A549 treated with CORT108297 at 1 μM for 4 hours (cell line): Measurements from ENCODE around the gene DUSP9. TPM values are rescaled to one million over a fixed set of nuclear protein-coding genes. Genes with fewer than 3 reads are reported as not detected.

Source experiments
- total RNA-seq: library from RNA; stranded (reverse); fragments of 200-300 nt; extraction: Qiagen RNA extraction; gene quantifications from 5 replicates; pipeline ENCODE4 v1.2.3, GENCODE V29; 2022

DUSP9 gene, protein sequence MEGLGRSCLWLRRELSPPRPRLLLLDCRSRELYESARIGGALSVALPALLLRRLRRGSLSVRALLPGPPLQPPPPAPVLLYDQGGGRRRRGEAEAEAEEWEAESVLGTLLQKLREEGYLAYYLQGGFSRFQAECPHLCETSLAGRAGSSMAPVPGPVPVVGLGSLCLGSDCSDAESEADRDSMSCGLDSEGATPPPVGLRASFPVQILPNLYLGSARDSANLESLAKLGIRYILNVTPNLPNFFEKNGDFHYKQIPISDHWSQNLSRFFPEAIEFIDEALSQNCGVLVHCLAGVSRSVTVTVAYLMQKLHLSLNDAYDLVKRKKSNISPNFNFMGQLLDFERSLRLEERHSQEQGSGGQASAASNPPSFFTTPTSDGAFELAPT
- 1.2 to 1.8 TPM (median 1.4 TPM) in 5 replicates for total RNA-seq

DNA sequence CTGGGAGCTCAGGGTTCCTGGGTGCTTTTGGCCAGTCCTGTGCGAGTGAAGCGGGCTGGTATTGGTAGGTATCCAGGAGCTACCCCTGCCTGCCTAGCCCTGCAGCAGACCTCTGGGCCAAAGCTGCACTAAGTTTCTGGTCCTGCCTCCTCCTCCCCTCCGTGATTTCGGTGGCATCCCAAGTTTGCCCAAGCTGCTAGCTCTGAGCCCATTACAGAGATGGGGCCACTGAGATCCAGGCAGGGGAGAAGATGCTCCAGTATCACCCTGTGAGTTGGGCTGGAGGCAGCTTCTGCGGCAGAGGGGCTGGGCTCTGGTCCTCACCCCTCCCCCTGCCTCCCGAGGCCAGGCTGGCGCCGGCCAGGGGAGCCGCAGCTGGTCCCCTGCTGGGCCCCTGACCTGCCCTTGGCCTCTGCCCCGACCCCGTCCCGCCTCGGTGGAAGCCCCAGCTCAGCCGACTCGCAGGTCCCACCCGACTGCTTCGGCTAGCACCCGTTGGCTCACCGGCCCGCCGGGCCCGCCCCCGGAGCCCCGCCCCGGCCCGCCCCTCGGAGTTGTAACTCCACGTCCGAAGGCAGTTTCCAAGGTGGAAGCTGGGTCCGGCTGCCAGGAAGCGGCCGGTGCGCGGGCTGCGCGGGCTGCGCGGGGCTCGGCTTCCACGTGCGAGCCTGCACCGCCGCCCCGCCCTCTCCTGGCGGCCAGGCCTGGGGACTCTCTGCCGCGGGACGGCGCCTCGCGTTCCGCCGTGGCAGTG, at the start of gene DUSP9:
DUSP9 (plus strand) TSS at position 584 of the 754 bp plus-strand sequence. CDS start 751 bp downstream, outside the sequence.

DNA sequence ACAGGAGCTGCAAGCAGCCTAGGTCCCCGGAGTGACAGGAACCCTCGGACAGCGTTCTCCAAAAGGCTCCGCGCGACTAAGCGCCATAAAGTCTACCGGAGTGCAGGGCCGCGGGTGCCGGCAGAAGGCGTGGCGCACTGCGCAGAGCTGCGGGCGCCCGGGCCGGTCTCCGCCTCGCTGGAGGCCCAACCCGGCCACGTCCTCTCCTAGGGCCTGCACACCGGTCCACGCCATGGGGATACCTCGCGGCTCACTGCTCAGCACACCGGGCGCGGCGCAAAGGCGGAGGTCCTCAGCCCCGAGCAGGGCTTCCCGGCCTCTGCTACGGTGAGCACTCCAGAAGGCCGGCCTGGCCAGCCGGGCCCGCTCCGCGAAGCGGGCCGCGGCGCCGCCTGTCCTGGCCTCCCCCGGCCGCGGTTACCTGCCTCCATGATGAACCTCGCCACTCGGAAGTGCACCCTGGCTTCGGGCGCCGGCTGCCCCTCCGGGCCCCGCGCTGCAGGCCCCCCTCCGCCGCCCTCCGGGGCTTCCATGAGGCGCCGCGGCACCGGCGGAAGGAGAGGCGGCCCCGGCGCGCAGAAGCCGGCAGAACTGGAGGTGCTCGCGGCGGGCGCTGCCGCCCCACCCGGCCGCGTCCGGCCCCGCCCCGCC, 48.3 kb upstream of the DUSP9 start, which contains the start of gene CCNQ:
CCNQ (minus strand) TSS at position 599 of the 651 bp plus-strand sequence; CDS start at position 533, 66 bp downstream.

DNA sequence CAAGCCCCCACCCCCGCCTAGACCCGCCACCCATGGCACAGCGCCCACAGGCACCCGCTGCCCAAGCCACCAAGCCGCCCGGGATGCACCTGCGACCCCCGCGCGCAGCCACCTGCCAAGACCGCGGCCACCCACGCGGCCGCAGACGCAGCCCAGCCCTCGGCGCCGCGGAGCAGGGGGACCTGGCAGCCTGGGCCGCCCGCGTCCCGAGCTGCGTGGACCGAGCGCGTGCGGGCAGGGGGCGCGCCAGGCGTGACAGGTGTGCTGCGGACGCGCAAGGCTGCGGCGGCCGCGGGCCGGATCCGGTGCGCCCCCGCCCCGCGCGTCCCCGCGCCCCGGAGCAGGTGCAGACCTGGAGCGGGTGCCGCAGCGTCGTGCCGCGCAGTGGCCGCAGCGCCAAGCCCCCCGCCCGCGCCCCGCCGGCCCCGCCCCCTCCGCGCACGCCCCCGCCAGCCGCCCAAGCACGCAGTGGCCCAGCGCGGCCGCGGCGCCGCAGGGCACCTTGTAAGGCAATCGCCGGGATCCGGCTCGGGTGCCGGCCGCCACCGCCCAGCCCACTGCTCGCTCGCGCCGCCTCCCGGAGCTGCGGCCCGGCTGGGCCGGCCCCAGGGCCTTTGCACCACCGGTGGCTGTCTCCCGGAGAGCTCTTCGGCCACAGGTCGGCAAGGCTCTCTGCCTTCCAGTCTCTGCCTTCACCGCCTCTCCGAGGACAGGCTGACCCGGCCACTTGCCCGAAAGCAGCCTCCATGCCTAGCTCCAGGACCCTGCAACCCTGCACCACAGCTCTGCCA, 26.6 kb downstream of the DUSP9 start, which contains the start of gene PNCK:
PNCK (minus strand) TSS at position 386 of the 791 bp plus-strand sequence. CDS start 737 bp downstream, outside the sequence.

DNA sequence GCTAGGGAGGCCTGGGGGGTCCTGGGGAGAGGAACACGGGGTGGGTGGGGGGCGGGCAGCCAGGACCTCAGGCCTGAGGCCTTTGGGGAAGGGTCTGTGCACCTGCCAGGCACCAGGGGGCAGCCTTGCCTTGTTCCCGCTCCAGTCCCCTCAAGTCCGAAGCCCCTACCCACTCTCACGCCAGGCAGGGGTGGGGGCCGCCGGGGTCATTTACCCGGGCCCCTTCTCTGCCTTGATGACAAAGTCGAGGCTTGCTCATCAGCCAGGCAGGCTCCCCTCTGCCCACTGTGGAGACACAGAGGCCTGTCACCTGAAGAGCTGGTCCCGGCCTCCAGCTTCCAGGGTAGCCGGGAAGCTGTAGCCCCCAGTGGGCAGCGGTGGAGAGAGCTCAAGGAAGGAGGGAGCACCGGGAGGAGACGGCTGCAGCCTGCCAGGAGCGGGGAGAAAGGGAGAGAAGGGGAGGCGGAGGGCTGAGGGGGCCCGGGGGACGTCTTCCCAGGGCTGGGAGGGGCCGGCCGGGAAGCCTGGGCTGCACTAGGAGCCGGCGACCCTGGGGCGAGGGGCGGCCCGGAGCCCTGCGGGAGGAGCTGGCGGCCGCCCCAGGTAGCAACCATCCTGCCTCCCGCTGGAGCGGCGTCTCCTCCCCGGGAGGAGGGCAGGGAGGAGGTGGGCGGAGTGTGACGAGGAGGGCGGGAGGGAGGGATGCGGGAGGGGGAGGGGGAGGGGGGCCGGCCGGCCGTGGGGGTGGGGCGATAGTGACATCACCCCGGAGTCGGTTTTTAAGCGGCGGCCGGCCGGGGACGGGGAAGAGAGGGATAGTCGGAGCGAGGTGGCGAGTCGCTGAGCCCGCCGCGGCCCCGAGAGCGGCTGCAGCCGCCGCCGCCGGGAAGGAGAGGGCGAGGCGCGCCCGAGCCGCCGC, 40.4 kb downstream of the DUSP9 start, which contains the start of gene SLC6A8:
SLC6A8 (plus strand) TSS at position 806 of the 919 bp plus-strand sequence. CDS start 649 bp downstream, outside the sequence.

Other genes starting within 250 kb of the DUSP9 start
- gene PNMA6E, start 245.9 kb upstream of the DUSP9 start, total RNA-seq, result 0.03 to 0.05 TPM (median 0.03 TPM) in 3 of 5 replicates, not detected in the others
- 0.35 to 0.65 TPM (median 0.60 TPM) in 5 replicates for gene ZFP92, start 235.7 kb upstream of the DUSP9 start, total RNA-seq
- 1.0 to 1.8 TPM (median 1.7 TPM) in 5 replicates for gene TREX2, start 201.1 kb upstream of the DUSP9 start, total RNA-seq
- 56.8 to 65.7 TPM (median 59.8 TPM) in 5 replicates for gene HAUS7, start 176.6 kb upstream of the DUSP9 start, total RNA-seq
- not detected in 5 replicates for gene BGN, start 152.2 kb upstream of the DUSP9 start, total RNA-seq
- 0.05 to 0.25 TPM (median 0.17 TPM) in 5 replicates for gene ATP2B3, start 129.6 kb upstream of the DUSP9 start, total RNA-seq
- gene CCNQ, start 48.1 kb upstream of the DUSP9 start, total RNA-seq, result 38.9 to 59.5 TPM (median 57.0 TPM) in 5 replicates
- gene PNCK, start 26.6 kb downstream of the DUSP9 start, total RNA-seq, result 0.21 to 0.37 TPM (median 0.24 TPM) in 3 of 5 replicates, not detected in the others
- gene SLC6A8, start 40.7 kb downstream of the DUSP9 start, total RNA-seq, result 10.0 to 13.6 TPM (median 11.9 TPM) in 5 replicates
- gene BCAP31, start 77.2 kb downstream of the DUSP9 start, total RNA-seq, result 371 to 467 TPM (median 387 TPM) in 5 replicates
- 2.6 to 4.5 TPM (median 4.3 TPM) in 5 replicates for gene ABCD1, start 77.7 kb downstream of the DUSP9 start, total RNA-seq
- 1.6 to 4.2 TPM (median 3.6 TPM) in 5 replicates for gene PLXNB3, start 117.0 kb downstream of the DUSP9 start, total RNA-seq
- gene SRPK3, start 133.8 kb downstream of the DUSP9 start, total RNA-seq, result 0.02 to 0.45 TPM (median 0.05 TPM) in 4 of 5 replicates, not detected in the other
- gene IDH3G, start 147.2 kb downstream of the DUSP9 start, total RNA-seq, result 61.4 to 65.8 TPM (median 64.4 TPM) in 5 replicates
- gene SSR4, start 147.5 kb downstream of the DUSP9 start, total RNA-seq, result 380 to 464 TPM (median 423 TPM) in 5 replicates
- gene PDZD4, start 183.3 kb downstream of the DUSP9 start, total RNA-seq, result 2.2 to 4.3 TPM (median 3.6 TPM) in 5 replicates
- gene L1CAM, start 239.0 kb downstream of the DUSP9 start, total RNA-seq, result 19.7 to 25.6 TPM (median 22.5 TPM) in 5 replicates